NOMO-1 treated with DMSO at 0.1 percent for 48 hours (cell line): Measurements from ENCODE around the gene RPS6KA2.

Experiments
- DNase-seq: peaks from one replicate; lab custom pipeline; 2025; ENCODE audit not compliant: unreplicated experiment; lab: John Stamatoyannopoulos, UW

RPS6KA2 gene

DNA sequence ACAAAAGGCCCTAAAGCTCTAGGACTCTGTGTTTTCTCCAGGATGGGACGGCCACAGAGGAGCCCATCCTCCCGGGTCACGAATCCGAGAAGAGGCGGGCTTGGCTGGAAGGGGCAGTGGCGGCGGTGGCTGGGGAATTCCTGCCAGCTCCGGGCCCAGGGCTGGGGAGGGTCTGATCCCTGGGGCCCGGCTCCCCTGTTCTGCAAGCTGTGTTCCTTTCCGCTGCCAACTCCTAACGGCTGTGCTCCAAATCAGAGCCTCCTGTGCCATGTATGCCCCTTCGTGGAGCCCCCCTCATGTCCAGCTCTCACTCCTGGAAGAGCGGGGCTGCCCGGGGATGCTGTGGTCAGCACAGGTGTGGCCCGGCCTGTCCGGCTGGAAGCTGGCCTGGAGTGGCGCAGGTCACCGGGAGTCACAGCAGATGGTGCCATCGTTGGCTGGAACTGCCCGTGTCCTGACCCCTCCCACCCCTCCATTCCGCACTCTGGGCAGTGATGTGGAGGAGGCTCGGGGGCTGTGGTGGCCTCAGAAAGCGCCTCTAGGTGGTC lies 156.1 kb downstream of the RPS6KA2 start:
- DNase-seq, result no peak

- no peak for DNase-seq
Observed at GRCh38 chr6:166470029-166470862, 156.8 kb downstream of the RPS6KA2 start.

DNA sequence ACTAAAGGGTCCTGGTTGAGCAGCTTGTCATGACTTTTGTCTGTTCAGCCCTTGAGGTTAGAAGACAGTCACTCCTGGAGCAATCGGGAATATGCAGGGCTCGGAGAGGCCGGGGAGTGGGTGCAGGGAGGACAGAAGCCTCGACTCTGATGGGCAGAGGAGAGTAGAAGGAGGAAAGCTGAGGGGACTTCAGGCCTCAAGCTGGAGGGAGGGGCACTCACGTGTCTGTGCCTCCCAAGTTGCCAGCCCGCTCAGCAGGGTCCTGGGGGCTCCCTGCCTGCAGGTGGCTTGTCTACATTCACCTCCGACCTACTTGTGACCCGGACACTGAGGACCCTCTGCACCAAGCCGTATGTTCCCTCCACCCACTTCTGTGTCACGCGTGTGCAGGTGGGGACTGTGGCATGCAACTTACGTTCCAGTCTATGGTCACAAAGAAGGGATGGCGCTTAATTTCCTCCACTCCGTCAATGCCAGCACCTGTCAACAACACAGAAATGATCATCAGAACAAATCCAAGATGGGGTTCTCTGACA lies 157.6 kb downstream of the RPS6KA2 start:
- DNase-seq, result no peak

DNA sequence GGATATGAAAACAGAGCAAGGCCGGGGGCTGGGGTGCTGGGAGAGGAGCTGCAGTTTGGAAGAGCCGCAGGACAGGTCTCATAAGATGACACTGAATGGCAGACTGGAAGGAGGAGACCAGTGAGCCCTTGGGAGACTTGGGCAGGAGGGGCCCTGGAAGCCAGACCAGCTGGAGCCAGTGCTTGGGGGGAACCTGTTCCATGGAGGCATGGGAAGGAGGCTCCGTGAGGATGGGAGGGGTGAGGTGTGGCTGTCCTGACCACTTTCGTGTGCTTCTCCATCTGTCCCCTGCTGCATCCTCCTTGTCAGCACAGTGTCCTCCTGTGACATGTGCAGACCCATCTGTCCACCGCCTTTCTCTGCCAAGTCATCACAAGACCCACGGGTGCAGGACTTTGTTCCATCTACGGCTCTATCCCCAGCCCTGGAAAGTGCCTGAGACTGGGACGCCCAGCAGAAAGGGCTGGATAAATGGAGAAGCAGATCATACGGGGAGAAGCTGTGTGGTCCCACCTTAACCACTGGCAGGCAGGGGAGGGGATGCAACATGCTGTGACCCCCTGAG lies 159.5 kb downstream of the RPS6KA2 start:
- DNase-seq, result no peak

- DNase-seq, result no peak
Observed at GRCh38 chr6:166466178-166467122, 160.6 kb downstream of the RPS6KA2 start.

DNA sequence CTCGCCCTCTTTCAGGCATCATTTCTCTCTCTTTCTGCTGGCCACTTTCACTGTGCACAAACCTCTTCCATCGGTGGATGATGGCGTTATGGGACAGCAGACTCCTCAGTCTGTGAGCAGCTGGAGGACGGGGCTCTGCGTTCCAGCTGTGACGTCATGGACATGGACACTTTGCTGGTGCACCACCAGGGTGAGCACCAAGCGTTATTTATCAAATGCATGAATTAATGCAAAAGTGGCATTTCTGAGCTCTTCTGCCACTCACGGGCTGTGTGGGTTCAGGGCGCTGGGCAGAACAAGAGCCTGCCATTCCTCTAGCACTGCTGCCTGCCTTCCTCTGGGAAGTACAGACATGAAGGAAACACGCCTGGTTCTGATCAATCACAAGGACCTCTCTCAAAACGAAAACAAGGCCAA lies 161.4 kb downstream of the RPS6KA2 start:
- no peak for DNase-seq

GRCh38 chr6:166465003-166465399 lies 162.1 kb downstream of the RPS6KA2 start:
- DNase-seq, result no peak

- no peak for DNase-seq
Observed at GRCh38 chr6:166464068-166465002, 162.7 kb downstream of the RPS6KA2 start.

- DNase-seq, result peak; percentile 43
Observed at GRCh38 chr6:166463359-166464067, 163.5 kb downstream of the RPS6KA2 start.

DNA sequence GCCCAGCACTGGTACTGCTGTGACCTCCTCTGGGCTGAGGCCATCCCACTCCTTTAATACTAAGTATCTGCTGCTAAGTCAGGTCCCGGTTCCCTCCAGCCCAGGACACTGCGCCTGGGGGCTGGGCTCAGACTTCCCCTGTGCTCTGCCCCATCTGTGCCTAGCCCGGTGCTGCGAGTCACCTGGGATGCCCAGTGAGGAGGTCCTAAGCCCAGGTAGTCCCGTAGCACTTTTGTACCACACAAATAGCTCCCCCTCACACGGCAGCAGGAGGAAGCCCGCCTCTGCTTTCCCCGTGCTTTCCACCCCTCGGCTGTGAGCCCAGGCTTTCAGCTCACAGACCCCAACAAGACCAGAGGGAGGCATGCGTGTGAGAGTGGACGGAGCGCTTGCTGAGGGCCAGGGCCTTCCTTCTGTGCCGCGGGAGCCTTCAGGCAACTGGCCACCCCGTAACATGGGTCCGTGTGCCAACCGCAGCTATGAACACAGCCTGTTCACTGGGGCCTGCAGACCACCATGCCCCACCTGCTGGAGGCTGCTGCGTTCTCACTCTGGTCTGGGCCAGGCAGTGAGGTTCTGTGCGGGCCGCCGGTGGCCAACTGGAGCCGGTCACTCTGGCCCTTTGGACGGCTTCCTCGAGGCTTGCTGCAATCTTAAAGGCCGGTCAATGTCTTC lies 164.5 kb downstream of the RPS6KA2 start:
- no peak for DNase-seq

DNA sequence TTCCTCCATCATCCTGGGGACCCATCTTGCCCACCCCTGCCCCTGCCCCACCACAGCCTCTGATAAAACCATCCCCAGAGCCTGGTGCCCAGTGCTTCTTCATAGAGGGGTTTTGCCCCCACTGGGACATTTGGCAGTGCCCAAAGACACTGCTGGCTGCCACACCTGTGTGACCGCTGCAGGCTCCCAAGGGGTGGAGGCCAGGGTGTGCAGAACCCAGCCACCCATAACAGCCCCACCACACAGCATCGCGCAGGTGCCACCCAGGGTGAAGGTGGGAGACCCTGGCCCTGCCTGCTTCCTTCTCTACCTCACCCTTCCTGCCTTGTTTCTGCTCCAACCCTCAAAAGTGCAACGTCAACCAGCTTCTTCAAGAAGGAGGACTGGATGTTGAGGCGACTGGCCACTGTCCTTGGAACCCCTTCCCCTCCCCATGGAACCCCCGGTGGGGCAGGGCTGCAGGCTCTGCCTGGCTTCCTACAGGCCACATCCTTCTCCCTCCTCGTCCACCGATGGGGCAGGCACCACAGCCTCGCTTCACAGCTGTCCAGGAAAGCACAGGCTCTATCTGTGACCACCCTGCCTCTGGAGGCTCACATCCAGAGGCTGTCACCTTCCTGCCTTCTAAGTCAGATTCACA lies 165.1 kb downstream of the RPS6KA2 start:
- no peak for DNase-seq

DNA sequence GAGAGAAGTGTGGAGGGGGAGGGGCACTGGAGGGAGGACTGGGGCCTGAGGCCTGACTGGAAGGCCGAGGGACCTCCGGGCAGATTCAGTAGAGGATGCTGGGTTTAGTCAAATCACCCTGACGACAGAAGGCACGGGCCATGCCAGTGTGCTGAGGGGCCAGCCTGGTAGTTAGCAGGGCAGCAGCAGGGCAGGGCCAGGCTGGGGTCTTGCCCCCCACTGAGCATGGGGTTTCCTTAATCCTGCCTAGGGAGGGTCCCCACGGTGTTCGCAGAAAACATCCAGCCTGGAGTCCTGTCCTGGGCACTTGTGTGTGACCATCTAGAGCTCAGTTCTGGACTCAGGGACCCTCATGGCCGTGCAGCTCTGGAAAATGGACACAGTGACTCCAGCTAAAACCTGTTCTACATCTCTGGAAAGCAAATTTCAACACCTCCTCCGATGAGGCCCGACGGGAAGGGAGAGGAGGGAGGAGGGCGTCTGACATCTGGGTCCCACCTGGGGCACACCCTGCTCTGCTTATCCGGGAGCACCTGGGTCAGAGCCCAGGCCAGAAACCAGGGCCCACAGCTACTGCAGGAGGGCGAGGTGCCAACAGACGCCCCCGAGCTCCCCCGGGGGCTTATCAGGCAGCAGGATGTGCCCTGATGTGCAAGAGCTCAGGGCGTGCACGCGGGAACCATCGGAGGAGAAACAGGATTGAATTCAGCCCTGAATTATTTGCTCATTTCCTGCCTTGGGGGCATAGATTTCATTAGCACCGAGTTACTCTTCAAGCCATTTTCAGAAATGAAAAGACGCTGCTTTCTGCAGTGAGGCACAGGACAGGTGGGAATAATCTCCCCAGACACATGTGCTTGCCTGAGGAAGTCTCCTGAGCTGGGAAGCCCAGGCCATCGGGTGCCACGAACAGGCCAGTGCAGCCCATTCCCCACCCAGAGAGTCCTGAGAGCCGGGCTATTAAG lies 166.3 kb downstream of the RPS6KA2 start:
- no peak for DNase-seq

DNA sequence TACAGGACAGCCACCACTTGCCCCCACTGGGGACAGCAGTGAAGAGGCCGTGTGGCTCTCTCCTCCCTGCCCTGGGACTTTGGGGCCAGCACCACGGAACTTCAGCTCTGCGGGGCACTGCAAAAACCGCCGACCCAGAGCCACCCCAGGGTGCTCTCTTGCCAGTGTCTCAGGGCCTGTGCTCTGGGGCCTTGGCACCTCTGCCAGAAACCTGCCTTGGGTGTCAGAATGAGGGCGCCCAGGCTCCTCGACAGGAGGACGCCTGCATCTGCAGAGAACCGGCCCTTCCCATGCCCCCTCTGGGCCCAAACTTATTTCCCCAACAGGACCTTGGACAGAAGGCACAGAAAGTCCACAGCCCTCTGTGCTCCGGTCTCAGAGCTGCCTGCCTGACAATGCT lies 167.1 kb downstream of the RPS6KA2 start:
- DNase-seq, result no peak

- no peak for DNase-seq
Observed at GRCh38 chr6:166459272-166459671, 167.8 kb downstream of the RPS6KA2 start.

DNA sequence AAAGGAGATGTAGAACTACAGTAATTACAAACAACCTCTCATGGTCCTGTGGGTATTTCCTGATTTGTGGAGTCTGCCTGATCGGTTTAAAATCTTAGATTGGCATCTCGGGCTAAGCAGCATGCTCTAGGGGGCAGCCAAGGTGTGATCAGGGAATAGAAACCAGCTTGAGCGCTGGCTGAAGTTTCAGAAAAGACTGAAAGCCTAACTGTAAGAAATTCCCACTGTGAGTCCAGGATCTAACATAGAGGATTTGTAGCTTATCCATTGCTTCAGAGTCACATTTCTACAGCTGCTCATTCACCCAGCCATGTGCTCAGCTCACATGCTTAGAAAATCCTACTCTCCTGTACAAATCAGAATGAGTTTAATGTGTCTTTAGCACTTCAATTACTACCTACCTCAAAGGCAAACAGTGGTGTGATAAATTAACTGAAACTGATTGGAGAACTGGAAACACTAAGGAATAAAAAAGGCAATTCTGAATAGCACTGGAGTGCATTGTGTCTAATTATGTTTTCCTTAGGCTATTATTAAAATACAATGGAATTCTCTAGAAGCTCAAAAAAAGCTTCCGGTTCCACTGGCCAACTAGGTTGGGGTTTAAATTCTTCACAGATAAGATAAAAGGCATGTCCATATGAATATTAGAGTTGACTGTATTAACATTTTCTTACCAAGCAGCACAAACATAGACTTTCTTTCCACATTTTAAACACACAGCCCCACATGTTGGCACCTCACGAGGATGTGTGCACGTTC lies 170.5 kb downstream of the RPS6KA2 start:
- no peak for DNase-seq
